Measurements from ENCODE around the gene SEPTIN11.

Gene SEPTIN11

DNA sequence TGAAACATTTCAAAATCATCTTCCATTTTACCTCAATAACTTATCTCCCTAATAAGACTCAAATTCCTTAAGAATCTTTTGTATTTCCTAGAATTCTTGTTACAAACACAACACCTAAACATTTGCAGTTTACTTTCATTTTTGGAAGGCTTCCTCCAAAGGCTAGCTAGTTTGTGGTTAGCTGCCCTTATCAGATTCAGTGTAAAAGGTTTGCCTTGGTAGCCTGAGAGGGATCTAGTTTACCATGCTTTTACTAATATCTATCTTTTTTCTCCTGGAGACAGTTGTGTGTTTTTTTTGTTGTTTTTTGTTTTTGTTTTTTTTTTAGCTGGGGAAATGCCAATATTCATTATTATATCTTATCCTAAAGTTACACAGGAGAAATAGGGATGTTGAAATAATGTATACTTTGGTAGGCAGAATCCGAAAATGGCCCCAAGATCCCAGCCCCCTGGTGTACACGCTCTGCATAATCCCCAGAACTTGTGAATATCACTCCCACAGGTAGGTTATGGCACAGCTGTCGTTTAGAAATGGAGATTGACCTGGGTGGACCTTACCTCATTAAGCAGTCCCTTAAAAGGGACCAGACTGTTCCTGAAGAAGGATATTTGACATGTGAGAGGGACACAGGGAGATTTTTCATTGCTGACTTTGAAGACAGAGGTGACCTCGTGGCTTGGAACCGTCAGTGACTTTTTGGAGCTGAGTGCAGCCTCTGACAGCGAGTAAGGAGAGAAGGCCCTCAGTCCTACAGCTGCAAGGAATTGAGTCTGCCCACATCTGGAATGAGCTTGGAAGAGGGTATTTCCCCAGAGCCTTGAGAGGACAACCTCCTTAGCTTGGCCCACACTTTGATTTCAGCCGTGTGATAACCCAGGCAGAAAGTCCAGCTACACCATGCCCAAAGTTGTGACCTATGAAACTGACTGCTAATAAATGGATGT is 33.4 kb downstream of the SEPTIN11 start:
- DNase-seq, result no peak

GRCh38 chr4:76984127-76984526 is 34.6 kb downstream of the SEPTIN11 start:
- no peak for DNase-seq

DNA sequence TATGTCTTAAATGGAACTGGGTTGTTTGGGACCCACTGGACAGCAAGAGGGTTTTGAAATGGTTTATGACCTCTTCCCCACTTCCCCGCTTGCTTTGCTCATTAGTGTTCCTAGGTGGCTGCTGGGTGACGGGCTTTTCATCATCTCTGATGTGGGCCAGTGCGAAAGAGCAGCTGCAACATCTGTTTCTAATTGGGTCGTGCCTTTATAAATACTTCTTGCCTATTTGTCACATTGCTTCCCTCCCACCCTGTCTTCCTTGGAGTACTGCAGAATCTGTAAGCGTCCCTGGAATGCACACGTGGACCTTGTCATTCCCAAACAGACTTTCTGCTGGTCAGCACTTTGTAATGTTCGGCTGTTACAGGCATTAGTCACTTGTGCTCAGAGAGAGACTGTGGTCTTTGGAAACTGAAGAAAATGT is 35.2 kb downstream of the SEPTIN11 start:
- no peak for DNase-seq

DNA sequence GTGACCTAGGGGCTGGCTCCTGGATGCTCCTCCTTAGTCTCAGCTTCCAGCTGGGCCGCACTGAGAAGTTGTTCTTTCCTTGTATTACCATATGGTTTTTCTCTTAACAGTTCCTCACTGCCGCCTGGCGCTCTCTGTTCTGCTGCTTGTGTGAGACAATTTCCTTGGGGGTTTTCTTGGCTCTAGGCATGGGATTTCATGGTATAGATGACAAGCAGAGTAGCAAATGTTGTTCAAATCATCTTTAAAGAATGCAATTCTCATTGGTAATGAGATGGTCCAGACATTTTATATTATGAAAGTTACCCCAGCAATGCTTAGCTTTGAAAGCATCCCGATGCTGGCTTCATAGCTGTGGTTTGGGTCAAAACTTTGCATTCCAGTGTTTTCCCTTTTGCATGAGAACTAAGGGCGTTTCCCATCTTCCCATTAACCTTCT is 37.6 kb downstream of the SEPTIN11 start:
- no peak for DNase-seq

DNA sequence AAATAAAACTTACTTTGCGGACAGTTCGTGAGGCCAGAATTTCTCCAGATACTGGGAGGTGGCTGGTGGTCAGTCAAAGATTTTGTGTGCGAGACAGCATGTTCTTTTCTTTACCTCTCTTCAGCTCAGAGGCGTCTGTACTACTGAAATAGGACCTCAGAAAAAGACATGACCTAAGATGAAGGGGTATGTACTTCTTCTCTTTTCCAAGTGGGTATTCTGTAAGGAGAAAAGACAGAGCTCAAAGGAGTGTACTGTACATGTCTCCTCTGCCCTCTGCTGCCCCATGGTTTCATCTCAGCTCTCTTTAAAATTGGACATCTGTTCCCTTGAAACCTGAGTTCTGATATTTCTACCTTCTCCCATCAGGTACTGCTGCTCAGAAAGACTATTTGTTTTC is 38.1 kb downstream of the SEPTIN11 start:
- DNase-seq, result no peak

- peak; percentile 60 for DNase-seq
These were observed 40.0 kb downstream of the SEPTIN11 start for GRCh38 chr4:76989391-76990061.

GRCh38 chr4:76990288-76991080 is 40.9 kb downstream of the SEPTIN11 start:
- no peak for DNase-seq

- no peak for DNase-seq
These were observed 41.7 kb downstream of the SEPTIN11 start for GRCh38 chr4:76991161-76991660.

DNA sequence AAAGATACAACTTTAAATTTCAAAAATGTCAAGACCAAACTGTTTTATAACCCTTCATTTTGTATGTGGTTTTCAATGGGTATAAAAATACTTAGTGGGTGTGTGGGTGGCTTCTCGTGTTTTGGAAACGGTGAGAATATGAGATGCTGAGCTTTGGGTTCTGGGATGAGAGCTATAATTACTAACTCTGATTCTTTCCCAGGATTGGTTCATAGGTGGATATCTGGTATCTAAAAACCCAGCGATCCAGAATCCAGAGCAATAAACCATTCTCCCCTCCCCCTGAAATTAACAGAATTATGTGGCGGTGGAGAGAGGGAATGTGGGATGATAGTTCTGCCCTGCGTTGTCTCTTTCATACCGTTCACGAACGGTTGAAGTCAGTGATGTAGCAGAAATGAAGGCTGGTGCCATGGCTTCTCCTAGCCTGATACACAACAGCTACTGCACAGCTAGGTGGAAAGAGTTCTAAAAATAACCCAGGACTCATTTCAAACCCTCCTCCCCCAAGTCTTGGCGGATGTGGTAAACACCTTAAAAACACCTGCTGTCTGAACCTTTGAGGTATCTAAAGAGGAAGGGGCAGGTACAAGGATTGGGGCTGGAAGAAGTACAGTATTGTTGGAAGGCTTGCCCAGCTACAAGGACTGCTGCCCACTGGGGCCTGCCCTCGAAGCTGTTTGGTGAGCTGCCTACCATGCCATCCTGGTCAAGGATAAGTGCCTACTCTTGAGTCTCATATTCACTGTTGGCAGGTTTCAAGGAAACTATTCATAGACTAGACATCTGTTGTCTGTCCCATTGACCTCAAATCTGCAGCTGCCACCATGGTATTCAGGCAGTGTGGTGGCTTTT is 44.5 kb downstream of the SEPTIN11 start:
- DNase-seq, result peak; percentile 41

DNA sequence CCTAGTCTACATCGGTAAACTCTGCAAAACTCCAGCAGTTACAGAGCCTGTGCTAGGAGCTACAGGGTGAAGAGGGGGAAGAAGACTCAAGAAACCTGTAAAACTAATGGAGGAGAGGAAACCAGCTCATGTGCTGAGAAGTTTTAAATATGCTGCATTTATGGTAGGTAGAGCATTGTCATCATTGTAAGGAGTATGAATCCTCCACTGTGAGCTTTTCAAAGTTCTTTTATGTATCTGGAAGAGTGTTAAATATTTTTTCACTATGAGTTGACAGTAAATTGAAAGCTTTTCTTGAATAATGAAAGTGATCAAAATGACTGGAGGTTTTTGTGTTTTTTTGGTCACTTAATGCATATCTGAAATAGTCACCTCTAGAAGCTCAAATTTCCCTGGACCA is 46.2 kb downstream of the SEPTIN11 start:
- no peak for DNase-seq

GRCh38 chr4:76996445-76996844 is 46.9 kb downstream of the SEPTIN11 start:
- DNase-seq, result no peak

DNA sequence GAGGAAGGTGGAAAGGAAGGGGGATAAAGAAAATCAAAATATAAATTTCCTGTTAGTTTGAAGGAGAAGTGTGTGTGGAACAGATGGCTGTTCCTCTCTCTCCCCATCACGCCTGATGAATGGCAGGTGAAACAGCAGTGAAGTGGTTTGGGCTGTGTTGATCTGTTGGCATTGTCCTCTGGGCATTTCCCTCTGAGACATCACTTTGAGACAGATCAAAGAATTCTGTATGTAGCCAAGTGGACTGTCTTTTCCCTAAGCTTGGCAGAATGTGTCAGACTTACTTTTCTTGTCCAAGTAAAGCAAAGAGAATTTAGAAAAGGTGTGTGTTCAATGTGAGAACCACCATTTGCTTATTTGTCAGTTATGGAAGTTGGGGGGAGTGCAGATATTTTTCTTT is 47.5 kb downstream of the SEPTIN11 start:
- DNase-seq, result no peak

GRCh38 chr4:76997532-76997931 is 48.0 kb downstream of the SEPTIN11 start:
- DNase-seq, result no peak

- DNase-seq, result no peak
These were observed 48.8 kb downstream of the SEPTIN11 start for GRCh38 chr4:76998251-76998901.
